Keratinocyte (primary cell): ENCODE measurements around the gene ACAP3.

Experiments
- EZH2 ChIP-seq: IDR thresholded peaks from one replicate; pipeline ENCODE4 v1.6.1; 2012; ENCODE audit warnings: inconsistent platforms, mild to moderate bottlenecking, low read length, moderate library complexity
- TF ChIP-seq, protein P1 (sequence below), 3 experiments: IDR thresholded peaks in 1 of 3; conservative IDR thresholded peaks in 1 of 3; optimal IDR thresholded peaks in 1 of 3; 2 replicates in 2 of 3; 3 replicates in 1 of 3; pipeline versions ENCODE3 to v1.5.1; 2011; ENCODE audit warnings: low read length in 3 of 3, mild to moderate bottlenecking in 3 of 3, moderate library complexity in 2 of 3, control low read depth in 1 of 3, inconsistent platforms in 1 of 3; ENCODE audit not compliant: insufficient read depth in 2 of 3; ENCODE audit errors: extremely low read depth in 1 of 3

GRCh38 chr1:1332774-1333480 is 25.2 kb upstream of the ACAP3 start:
- TF ChIP-seq, protein P1, sequence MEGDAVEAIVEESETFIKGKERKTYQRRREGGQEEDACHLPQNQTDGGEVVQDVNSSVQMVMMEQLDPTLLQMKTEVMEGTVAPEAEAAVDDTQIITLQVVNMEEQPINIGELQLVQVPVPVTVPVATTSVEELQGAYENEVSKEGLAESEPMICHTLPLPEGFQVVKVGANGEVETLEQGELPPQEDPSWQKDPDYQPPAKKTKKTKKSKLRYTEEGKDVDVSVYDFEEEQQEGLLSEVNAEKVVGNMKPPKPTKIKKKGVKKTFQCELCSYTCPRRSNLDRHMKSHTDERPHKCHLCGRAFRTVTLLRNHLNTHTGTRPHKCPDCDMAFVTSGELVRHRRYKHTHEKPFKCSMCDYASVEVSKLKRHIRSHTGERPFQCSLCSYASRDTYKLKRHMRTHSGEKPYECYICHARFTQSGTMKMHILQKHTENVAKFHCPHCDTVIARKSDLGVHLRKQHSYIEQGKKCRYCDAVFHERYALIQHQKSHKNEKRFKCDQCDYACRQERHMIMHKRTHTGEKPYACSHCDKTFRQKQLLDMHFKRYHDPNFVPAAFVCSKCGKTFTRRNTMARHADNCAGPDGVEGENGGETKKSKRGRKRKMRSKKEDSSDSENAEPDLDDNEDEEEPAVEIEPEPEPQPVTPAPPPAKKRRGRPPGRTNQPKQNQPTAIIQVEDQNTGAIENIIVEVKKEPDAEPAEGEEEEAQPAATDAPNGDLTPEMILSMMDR (optimal IDR thresholded peaks at IDR 0.05 in 1 of 3, IDR thresholded peaks at IDR 0.05 in 1 of 3, conservative IDR thresholded peaks at IDR 0.05 in 1 of 3; ENCODE audit: extremely low read depth in 1 of 3, insufficient read depth in 2 of 3, low read length in 3 of 3) = no peak
- no peak for TF ChIP-seq EZH2
